HCT116 (cell line): Measurements from ENCODE around the gene TK2. TPM values are rescaled to one million over a fixed set of nuclear protein-coding genes. Genes with fewer than 3 reads are reported as not detected.

ENCODE experiments used
- ATAC-seq: fragments of 200-7000 bp; cut with Tn5 transposase; 2 replicates; pipeline ENCODE4 v1.9.1; 2020; ENCODE audit warnings: mild to moderate bottlenecking, moderate library complexity
- BruUV-seq: library from RNA; stranded (reverse); fragments of 400-500 nt; replicated peaks from 2 replicates; lab custom pipeline; 2021; lab: Mats Ljungman, UMichigan
- CTCF ChIA-PET: fragments of 300-600 bp; sonication (Branson Sonifier 250); formaldehyde crosslinking; loops from one replicate; lab custom pipeline; 2021; ENCODE audit warnings: antibody characterized with exemption; lab: Charles Lee
- POLR2A ChIA-PET: fragments of 300-600, 350-600 bp; sonication (Branson Sonifier 250); formaldehyde crosslinking; loops from one replicate; lab custom pipeline; 2021; ENCODE audit warnings: antibody characterized with exemption; lab: Charles Lee
- RAD21 ChIA-PET, 2 experiments: fragments of 300-600 bp; sonication (Branson Sonifier 250); formaldehyde crosslinking; loops; one replicate each; lab custom pipeline; 2023; ENCODE audit warnings: low total read pairs in 2 of 2; ENCODE audit not compliant: uncharacterized antibody in 2 of 2, unreplicated experiment in 2 of 2, low non-redundant PET in 1 of 2; lab: Charles Lee
- DNase-seq: peaks from one replicate; pipeline ENCODE4 v3.0.0-alpha.2; 2010; ENCODE audit warnings: low read depth, low spot score
- H2AFZ ChIP-seq: fragments of 200-600 bp; shearing (Covaris generic), sonication (generic); 2 replicates; pipeline ENCODE4 v1.6.1; 2017; ENCODE audit warnings: low read depth, mixed run types, mixed read lengths, antibody characterized with exemption, low read length; ENCODE audit not compliant: poor library complexity, severe bottlenecking
- H3K27ac ChIP-seq: 2 replicates; pipeline ENCODE4 v1.5.1; 2012; ENCODE audit warnings: low read depth, low read length
- H3K27me3 ChIP-seq: fragments of 200-600 bp; sonication (generic); 2 replicates; pipeline ENCODE4 v1.6.1; 2016; ENCODE audit warnings: mixed run types, low read length, mixed read lengths; ENCODE audit not compliant: insufficient read depth
- H3K36me3 ChIP-seq, 2 experiments: fragments of 200-500 bp in 1 of 2; fragments of 200-600 bp in 1 of 2; sonication (Bioruptor generic) in 1 of 2; sonication (generic) in 1 of 2; 2 replicates each; pipeline versions ENCODE4 v1.5.1 to v1.6.1; 2014 to 2016; ENCODE audit warnings: low read length in 2 of 2, inconsistent platforms in 1 of 2, mixed read lengths in 1 of 2, mixed run types in 1 of 2; ENCODE audit not compliant: insufficient read depth in 2 of 2, control insufficient read depth in 1 of 2
- H3K4me1 ChIP-seq, 2 experiments: fragments of 200-600 bp in 1 of 2; sonication (generic) in 1 of 2; 2 replicates each; pipeline versions ENCODE4 v1.5.1 to v1.6.1; 2012 to 2017; ENCODE audit warnings: low read length in 2 of 2, inconsistent platforms in 1 of 2, mild to moderate bottlenecking in 1 of 2, mixed read lengths in 1 of 2, mixed run types in 1 of 2, moderate library complexity in 1 of 2; ENCODE audit not compliant: insufficient read depth in 2 of 2, control insufficient read depth in 1 of 2
- H3K4me2 ChIP-seq: fragments of 200-600 bp; sonication (generic); 2 replicates; pipeline ENCODE4 v1.6.1; 2017; ENCODE audit warnings: mixed run types, low read length, mixed read lengths
- H3K4me3 ChIP-seq, 2 experiments: fragments of 200-600 bp in 1 of 2; sonication (generic) in 1 of 2; replicated peaks in 1 of 2; 2 replicates each; pipeline ENCODE4 v1.5.1; 2011 to 2016; ENCODE audit warnings: low read length in 2 of 2, control low read depth in 1 of 2, low read depth in 1 of 2, mild to moderate bottlenecking in 1 of 2, mixed read lengths in 1 of 2, mixed run types in 1 of 2
- H3K79me2 ChIP-seq: fragments of 200-600 bp; sonication (generic); 2 replicates; pipeline ENCODE4 v1.6.1; 2017; ENCODE audit warnings: mild to moderate bottlenecking, mixed run types, low read length, moderate library complexity, mixed read lengths; ENCODE audit not compliant: insufficient read depth
- H3K9ac ChIP-seq: fragments of 200-600 bp; sonication (generic); 2 replicates; pipeline ENCODE4 v1.6.1; 2016; ENCODE audit warnings: low read length, mixed read lengths
- H3K9me2 ChIP-seq: fragments of 200-600 bp; sonication (generic), shearing (Covaris generic); 2 replicates; pipeline ENCODE4 v1.6.1; 2017; ENCODE audit warnings: mixed run types, mild to moderate bottlenecking, moderate library complexity; ENCODE audit not compliant: insufficient read depth
- H3K9me3 ChIP-seq, 2 experiments: fragments of 200-500 bp in 1 of 2; fragments of 200-600 bp in 1 of 2; sonication (Bioruptor generic) in 1 of 2; sonication (generic) in 1 of 2; 2 replicates each; pipeline ENCODE4 v1.6.1; 2014 to 2017; ENCODE audit warnings: low read length in 2 of 2, mixed read lengths in 2 of 2, inconsistent platforms in 1 of 2, low read depth in 1 of 2, mild to moderate bottlenecking in 1 of 2, mixed run types in 1 of 2, moderate library complexity in 1 of 2; ENCODE audit not compliant: control insufficient read depth in 1 of 2, insufficient read depth in 1 of 2
- H4K20me1 ChIP-seq: fragments of 200-600 bp; sonication (generic), shearing (Covaris generic); 2 replicates; pipeline ENCODE4 v1.6.1; 2017; ENCODE audit warnings: mixed run types, mild to moderate bottlenecking, moderate library complexity; ENCODE audit not compliant: insufficient read depth
- CBX3 ChIP-seq: IDR thresholded peaks from 2 replicates; pipeline ENCODE4 v1.6.1; 2012; ENCODE audit warnings: low read depth
- CTCF ChIP-seq, 3 experiments: fragments of 200-600 bp in 1 of 3; sonication (generic) in 1 of 3; IDR thresholded peaks in 2 of 3; conservative IDR thresholded peaks in 1 of 3; 2 replicates each; pipeline ENCODE4 v1.5.1; 2012 to 2017; ENCODE audit warnings: low read depth in 2 of 3, low read length in 2 of 3, antibody characterized with exemption in 1 of 3, borderline replicate concordance in 1 of 3, control low read depth in 1 of 3, mild to moderate bottlenecking in 1 of 3, mixed read lengths in 1 of 3, mixed run types in 1 of 3, moderate library complexity in 1 of 3; ENCODE audit not compliant: insufficient read depth in 1 of 3
- EGR1 ChIP-seq: IDR thresholded peaks from 2 replicates; pipeline ENCODE4 v1.6.1; 2012; ENCODE audit warnings: low read depth
- EZH2phosphoT487 ChIP-seq: fragments of 200-600 bp; IDR thresholded peaks from 2 replicates; pipeline ENCODE4 v1.6.1; 2018; ENCODE audit warnings: antibody characterized with exemption, borderline replicate concordance
- FOSL1 ChIP-seq: IDR thresholded peaks from 2 replicates; pipeline ENCODE4 v1.6.1; 2012; ENCODE audit warnings: low read depth
- RAD21 ChIP-seq: IDR thresholded peaks from 2 replicates; pipeline ENCODE4 v1.6.1; 2012; ENCODE audit warnings: low read depth, mild to moderate bottlenecking
- ZFX ChIP-seq: fragments of 450-650 bp; IDR thresholded peaks from 2 replicates; pipeline ENCODE4 v1.6.1; 2017
- intact Hi-C: fragments of 100-400 bp; cut with micrococcal nuclease; formaldehyde crosslinking; loops from 2 replicates; pipeline ENCODE4 v1.10.0; 2022
- total RNA-seq: library from RNA; stranded (reverse); gene quantifications from one replicate; pipeline ENCODE4 v1.2.1, GENCODE V29; 2021; ENCODE audit not compliant: unreplicated experiment
- TF ChIP-seq, protein P1 (sequence below): IDR thresholded peaks from 2 replicates; pipeline ENCODE4 v1.6.1; 2012; ENCODE audit warnings: low read depth
- TF ChIP-seq, protein P2 (sequence below): IDR thresholded peaks from 2 replicates; pipeline ENCODE4 v1.6.1; 2012
- TF ChIP-seq, protein P3 (sequence below): IDR thresholded peaks from 2 replicates; pipeline ENCODE4 v1.6.1; 2011; ENCODE audit warnings: mild to moderate bottlenecking, low read length, moderate library complexity; ENCODE audit not compliant: insufficient replicate concordance; ENCODE audit errors: extremely low read depth
- TF ChIP-seq, protein P4 (sequence below): IDR thresholded peaks from 2 replicates; pipeline ENCODE4 v1.6.1; 2012

TK2 gene
- total RNA-seq, 1 experiment from 2014 or later, result 15.4 TPM

DNA sequence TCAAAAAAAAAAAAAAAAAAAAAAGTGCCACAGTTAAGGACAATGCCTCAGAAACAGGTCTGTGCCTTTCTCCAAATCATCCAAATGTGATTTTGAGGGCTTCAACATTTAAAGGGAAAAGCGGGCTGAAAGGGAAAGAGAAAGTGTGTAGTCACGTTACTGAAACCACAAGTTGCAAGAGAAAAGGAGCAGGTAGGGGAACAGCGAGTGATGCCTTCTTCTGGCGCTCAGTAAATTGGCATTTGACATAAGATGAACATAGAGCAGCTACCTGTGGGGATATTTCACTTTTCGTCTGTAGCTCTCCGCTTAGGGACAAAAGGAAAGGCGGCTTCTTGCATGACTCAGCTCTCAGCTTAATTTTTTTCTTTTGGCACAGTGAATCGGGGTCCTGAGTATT, 40.4 kb upstream of the TK2 start (continued):
- TF ChIP-seq, protein P1, sequence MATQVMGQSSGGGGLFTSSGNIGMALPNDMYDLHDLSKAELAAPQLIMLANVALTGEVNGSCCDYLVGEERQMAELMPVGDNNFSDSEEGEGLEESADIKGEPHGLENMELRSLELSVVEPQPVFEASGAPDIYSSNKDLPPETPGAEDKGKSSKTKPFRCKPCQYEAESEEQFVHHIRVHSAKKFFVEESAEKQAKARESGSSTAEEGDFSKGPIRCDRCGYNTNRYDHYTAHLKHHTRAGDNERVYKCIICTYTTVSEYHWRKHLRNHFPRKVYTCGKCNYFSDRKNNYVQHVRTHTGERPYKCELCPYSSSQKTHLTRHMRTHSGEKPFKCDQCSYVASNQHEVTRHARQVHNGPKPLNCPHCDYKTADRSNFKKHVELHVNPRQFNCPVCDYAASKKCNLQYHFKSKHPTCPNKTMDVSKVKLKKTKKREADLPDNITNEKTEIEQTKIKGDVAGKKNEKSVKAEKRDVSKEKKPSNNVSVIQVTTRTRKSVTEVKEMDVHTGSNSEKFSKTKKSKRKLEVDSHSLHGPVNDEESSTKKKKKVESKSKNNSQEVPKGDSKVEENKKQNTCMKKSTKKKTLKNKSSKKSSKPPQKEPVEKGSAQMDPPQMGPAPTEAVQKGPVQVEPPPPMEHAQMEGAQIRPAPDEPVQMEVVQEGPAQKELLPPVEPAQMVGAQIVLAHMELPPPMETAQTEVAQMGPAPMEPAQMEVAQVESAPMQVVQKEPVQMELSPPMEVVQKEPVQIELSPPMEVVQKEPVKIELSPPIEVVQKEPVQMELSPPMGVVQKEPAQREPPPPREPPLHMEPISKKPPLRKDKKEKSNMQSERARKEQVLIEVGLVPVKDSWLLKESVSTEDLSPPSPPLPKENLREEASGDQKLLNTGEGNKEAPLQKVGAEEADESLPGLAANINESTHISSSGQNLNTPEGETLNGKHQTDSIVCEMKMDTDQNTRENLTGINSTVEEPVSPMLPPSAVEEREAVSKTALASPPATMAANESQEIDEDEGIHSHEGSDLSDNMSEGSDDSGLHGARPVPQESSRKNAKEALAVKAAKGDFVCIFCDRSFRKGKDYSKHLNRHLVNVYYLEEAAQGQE, result no peak

DNA sequence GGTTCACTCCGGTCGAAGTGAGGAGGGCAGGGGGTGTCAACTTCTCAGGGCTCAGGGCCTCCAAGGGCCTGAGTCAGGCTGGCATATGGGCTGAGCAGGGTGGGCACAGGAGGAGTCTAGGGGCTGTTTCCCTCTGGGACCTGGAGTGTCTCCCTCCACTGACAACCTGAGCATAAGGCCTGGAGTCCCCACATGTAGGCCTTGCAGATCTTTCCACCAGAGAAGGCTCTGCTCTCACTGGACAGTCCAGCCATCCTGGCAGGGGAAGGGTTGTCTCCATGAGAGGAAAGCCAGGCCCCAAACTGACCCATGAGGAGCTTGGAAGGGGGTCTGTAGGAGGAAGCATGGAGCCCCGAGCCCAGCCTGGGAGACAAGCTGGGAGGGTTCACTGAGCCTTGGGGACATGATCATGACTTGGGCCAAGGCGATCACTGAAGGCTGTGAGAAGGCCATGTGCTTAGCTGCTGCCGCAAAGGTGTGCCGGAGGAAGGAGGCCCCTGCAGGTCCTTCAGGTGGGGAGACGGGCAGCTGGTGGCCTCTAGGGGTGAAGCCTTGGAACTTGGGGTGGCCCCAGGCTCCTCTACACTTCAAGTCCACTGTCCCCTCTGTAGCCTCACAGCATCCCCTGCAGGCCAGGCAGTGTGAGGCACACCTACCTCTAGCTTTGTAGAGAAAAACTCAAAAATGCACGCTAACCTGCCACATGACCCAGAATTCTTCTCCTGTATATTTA, 39.2 kb upstream of the TK2 start:
- CTCF ChIA-PET, result interaction anchor here (0.7 to 1.4 kb wide), 8 partner anchors 27 to 241 kb away, joined by 3 to 6 read pairs (median 4); partner anchors contain the start of gene NAE1
- Histone ChIP-seq H4K20me1 (no peaks in the 10 kb centered on the region), H3K4me2 (no peak overlapping the region), H3K4me1 (no peaks in the 10 kb centered on the region), H3K9ac (no peak overlapping the region), H3K9me3 (no peaks in the 10 kb centered on the region), H3K79me2 (no peaks in the 10 kb centered on the region), H3K27ac (no peak overlapping the region), H3K36me3 (no peaks in the 10 kb centered on the region)
- intact Hi-C loops, result no loop called here
- RAD21 ChIA-PET, result interaction anchor here (0.6 to 0.7 kb wide), 3 partner anchors 56 to 181 kb away, joined by 3 to 8 read pairs (median 4); no protein-coding TSS in a partner anchor
- no TSS peak for BruUV-seq
- TF ChIP-seq, protein P2, sequence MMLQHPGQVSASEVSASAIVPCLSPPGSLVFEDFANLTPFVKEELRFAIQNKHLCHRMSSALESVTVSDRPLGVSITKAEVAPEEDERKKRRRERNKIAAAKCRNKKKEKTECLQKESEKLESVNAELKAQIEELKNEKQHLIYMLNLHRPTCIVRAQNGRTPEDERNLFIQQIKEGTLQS, result no peak
- TF ChIP-seq EGR1 (no peak), ZFX (no peak), RAD21 (peak; percentile 83), EZH2phosphoT487 (no peak), FOSL1 (no peak), CTCF (IDR thresholded peaks at IDR 0.05 in 2 of 3, conservative IDR thresholded peaks at IDR 0.05 in 1 of 3; ENCODE audit: borderline replicate concordance in 1 of 3, insufficient read depth in 1 of 3, low read depth in 2 of 3, low read length in 2 of 3) (peak; percentile 72 to 78 (median 73)), CBX3 (no peak)
- TF ChIP-seq, protein P3, sequence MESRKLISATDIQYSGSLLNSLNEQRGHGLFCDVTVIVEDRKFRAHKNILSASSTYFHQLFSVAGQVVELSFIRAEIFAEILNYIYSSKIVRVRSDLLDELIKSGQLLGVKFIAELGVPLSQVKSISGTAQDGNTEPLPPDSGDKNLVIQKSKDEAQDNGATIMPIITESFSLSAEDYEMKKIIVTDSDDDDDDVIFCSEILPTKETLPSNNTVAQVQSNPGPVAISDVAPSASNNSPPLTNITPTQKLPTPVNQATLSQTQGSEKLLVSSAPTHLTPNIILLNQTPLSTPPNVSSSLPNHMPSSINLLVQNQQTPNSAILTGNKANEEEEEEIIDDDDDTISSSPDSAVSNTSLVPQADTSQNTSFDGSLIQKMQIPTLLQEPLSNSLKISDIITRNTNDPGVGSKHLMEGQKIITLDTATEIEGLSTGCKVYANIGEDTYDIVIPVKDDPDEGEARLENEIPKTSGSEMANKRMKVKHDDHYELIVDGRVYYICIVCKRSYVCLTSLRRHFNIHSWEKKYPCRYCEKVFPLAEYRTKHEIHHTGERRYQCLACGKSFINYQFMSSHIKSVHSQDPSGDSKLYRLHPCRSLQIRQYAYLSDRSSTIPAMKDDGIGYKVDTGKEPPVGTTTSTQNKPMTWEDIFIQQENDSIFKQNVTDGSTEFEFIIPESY, result no peak
- TF ChIP-seq, protein P4, sequence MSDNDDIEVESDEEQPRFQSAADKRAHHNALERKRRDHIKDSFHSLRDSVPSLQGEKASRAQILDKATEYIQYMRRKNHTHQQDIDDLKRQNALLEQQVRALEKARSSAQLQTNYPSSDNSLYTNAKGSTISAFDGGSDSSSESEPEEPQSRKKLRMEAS, result no peak
- TF ChIP-seq, all 23 proteins: peak for 2
- Histone ChIP-seq H3K27me3 (no peaks in the 10 kb centered on the region), H3K4me3 (no peak overlapping the region), H3K9me2 (no peaks in the 10 kb centered on the region), H2AFZ (no peak overlapping the region)
- ATAC-seq, result peak; percentile 92
- POLR2A ChIA-PET, result no interaction called here
- no peak for DNase-seq
